ENCODE results near the gene LNX1.

LNX1 gene

DNA sequence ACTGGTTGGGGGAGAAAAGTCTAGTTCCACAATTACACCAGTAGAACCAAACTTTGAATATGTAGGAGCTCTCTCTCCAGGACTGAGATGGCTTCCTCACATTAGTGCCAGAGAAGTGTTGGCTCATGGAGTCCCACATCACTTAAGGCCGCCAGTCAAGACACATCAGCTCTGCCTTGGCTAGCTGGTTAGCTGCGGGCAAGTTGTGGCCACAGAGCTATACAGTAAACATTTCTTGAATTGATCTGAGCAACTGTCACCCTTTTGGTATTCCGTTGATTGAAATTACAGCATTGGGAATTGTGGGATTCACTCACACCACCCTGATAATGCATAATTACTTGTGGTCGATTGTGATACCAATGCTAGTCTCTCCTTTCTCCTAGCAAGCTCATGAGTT is 76.2 kb downstream of the LNX1 start:
- Histone ChIP-seq H2BK12ac (ENCODE audit: low read length) (no peak overlapping the region), H3K4me1 (ENCODE audit: control insufficient read depth in 1 of 2, insufficient read depth in 2 of 2, low read length in 2 of 2) (peaks cover 15 to 20% of the 10 kb centered on the region in 2 experiments), H2AK5ac (ENCODE audit: low read length) (no peak overlapping the region), H3K36me3 (ENCODE audit: control insufficient read depth in 1 of 2, insufficient read depth in 2 of 2, low read length in 2 of 2) (no peaks in the 10 kb centered on the region), H3K4ac (ENCODE audit: low read depth, low read length) (no peak overlapping the region), H4K8ac (ENCODE audit: low read depth, low read length) (no peak overlapping the region), H3K4me3 (ENCODE audit: low read depth, low read length) (no peak overlapping the region), H3K27me3 (ENCODE audit: insufficient read depth, low read length) (no peaks in the 10 kb centered on the region), H4K12ac (ENCODE audit: low read depth, low read length) (no peak overlapping the region), H2AFZ (ENCODE audit: insufficient read depth, low read length, poor library complexity) (no peak overlapping the region), H4K91ac (ENCODE audit: low read depth, low read length) (no peak overlapping the region), H3K9ac (ENCODE audit: low read length) (no peak overlapping the region), H3K14ac (ENCODE audit: low read length) (no peak overlapping the region), H3K4me2 (ENCODE audit: low read length) (no peak overlapping the region), H3K23ac (ENCODE audit: low read length) (no peak overlapping the region), H3K9me3 (ENCODE audit: insufficient read depth, low read depth, low read length) (no peaks in the 10 kb centered on the region), H3K79me1 (ENCODE audit: low read length) (peaks cover 5% of the 10 kb centered on the region), H3K27ac (ENCODE audit: low read depth, low read length) (no peak overlapping the region), H3K18ac (ENCODE audit: low read length) (no peak overlapping the region), H2BK120ac (ENCODE audit: insufficient read depth, low read length, poor library complexity) (no peak overlapping the region), H3K79me2 (ENCODE audit: control insufficient read depth, insufficient read depth, low read length, poor library complexity) (no peaks in the 10 kb centered on the region), H2BK5ac (ENCODE audit: low read depth, low read length, poor library complexity) (no peak overlapping the region)
- WGBS (ENCODE audit: extremely low coverage, insufficient coverage, insufficient read length) = no CpG with 5 or more reads among the region's 4 CpGs
- peak; percentile 60 to 71 for DNase-seq

DNA sequence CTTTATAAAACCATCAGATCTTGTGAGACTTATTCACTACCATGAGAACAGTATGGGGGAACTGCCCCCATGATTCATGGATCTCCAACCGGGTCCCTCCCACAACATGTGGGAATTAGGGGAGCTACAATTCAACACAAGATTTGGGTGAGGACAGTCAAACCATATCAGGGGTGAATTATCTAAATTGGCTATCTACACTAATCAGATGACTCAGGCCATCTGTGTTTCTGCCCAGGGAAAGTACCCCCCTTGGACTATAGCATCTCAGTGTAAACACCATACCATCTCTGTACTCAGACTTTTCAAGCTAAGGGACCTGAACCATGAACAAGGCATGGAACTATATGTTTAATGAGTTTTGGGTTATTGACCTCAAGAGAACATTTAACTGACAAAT is 76.8 kb downstream of the LNX1 start:
- no peak overlapping the region for H3K18ac ChIP-seq (ENCODE audit: low read length)
- no peak overlapping the region for H4K91ac ChIP-seq (ENCODE audit: low read depth, low read length)
- H3K14ac ChIP-seq (ENCODE audit: low read length) = no peak overlapping the region
- H2BK12ac ChIP-seq (ENCODE audit: low read length) = no peak overlapping the region
- H3K4me3 ChIP-seq (ENCODE audit: low read depth, low read length) = no peak overlapping the region
- no peak overlapping the region for H2BK5ac ChIP-seq (ENCODE audit: low read depth, low read length, poor library complexity)
- no peak overlapping the region for H2AFZ ChIP-seq (ENCODE audit: insufficient read depth, low read length, poor library complexity)
- H2BK120ac ChIP-seq (ENCODE audit: insufficient read depth, low read length, poor library complexity) = no peak overlapping the region
- H3K4me1 ChIP-seq (ENCODE audit: control insufficient read depth in 1 of 2, insufficient read depth in 2 of 2, low read length in 2 of 2) = peaks cover 10 to 14% of the 10 kb centered on the region in 2 experiments
- no peak overlapping the region for H3K4ac ChIP-seq (ENCODE audit: low read depth, low read length)
- H3K4me2 ChIP-seq (ENCODE audit: low read length) = no peak overlapping the region
- H3K23ac ChIP-seq (ENCODE audit: low read length) = no peak overlapping the region
- H3K27me3 ChIP-seq (ENCODE audit: insufficient read depth, low read length) = no peaks in the 10 kb centered on the region
- no peak overlapping the region for H3K9ac ChIP-seq (ENCODE audit: low read length)
- peaks cover 3% of the 10 kb centered on the region for H3K79me1 ChIP-seq (ENCODE audit: low read length)
- no peaks in the 10 kb centered on the region for H3K36me3 ChIP-seq (ENCODE audit: control insufficient read depth in 1 of 2, insufficient read depth in 2 of 2, low read length in 2 of 2)
- H4K12ac ChIP-seq (ENCODE audit: low read depth, low read length) = no peak overlapping the region
- no peak overlapping the region for H3K27ac ChIP-seq (ENCODE audit: low read depth, low read length)
- no peak for DNase-seq
- H4K8ac ChIP-seq (ENCODE audit: low read depth, low read length) = no peak overlapping the region
- no peaks in the 10 kb centered on the region for H3K79me2 ChIP-seq (ENCODE audit: control insufficient read depth, insufficient read depth, low read length, poor library complexity)
- H2AK5ac ChIP-seq (ENCODE audit: low read length) = no peak overlapping the region
- H3K9me3 ChIP-seq (ENCODE audit: insufficient read depth, low read depth, low read length) = no peaks in the 10 kb centered on the region
- WGBS (ENCODE audit: extremely low coverage, insufficient coverage, insufficient read length) = no CpG with 5 or more reads among the region's 1 CpG

DNA sequence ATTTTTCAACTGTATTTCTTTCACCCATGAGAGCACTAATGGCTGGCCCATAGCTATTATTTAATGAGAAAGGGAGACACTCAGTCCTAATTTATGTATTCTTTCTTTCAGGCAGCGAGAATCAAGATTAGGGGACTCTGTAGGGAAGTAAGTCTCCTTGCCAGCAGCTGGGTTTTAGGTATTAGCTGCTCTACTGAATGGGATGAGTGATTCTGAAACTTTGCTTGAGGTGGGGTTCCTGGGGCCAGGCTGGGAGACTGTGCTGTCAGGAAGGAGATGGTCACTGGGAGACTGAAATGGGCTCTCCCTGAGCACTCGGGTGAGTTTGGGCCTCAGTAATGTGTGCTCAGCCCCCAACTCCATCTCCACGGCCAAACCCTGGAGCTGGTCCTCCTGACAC is 78.7 kb downstream of the LNX1 start:
- Histone ChIP-seq H3K18ac (ENCODE audit: low read length) (no peak overlapping the region), H3K9me3 (ENCODE audit: insufficient read depth, low read depth, low read length) (no peaks in the 10 kb centered on the region), H4K91ac (ENCODE audit: low read depth, low read length) (no peak overlapping the region), H2BK120ac (ENCODE audit: insufficient read depth, low read length, poor library complexity) (no peak overlapping the region), H3K4me1 (ENCODE audit: control insufficient read depth in 1 of 2, insufficient read depth in 2 of 2, low read length in 2 of 2) (peaks cover 0 to 3% of the 10 kb centered on the region in 2 experiments), H4K12ac (ENCODE audit: low read depth, low read length) (no peak overlapping the region), H3K23ac (ENCODE audit: low read length) (no peak overlapping the region), H2BK12ac (ENCODE audit: low read length) (no peak overlapping the region), H3K79me1 (ENCODE audit: low read length) (no peaks in the 10 kb centered on the region), H3K4ac (ENCODE audit: low read depth, low read length) (no peak overlapping the region), H3K27ac (ENCODE audit: low read depth, low read length) (no peak overlapping the region), H3K36me3 (ENCODE audit: control insufficient read depth in 1 of 2, insufficient read depth in 2 of 2, low read length in 2 of 2) (no peaks in the 10 kb centered on the region), H3K27me3 (ENCODE audit: insufficient read depth, low read length) (no peaks in the 10 kb centered on the region), H3K4me3 (ENCODE audit: low read depth, low read length) (no peak overlapping the region), H3K4me2 (ENCODE audit: low read length) (no peak overlapping the region), H2AFZ (ENCODE audit: insufficient read depth, low read length, poor library complexity) (no peak overlapping the region), H3K79me2 (ENCODE audit: control insufficient read depth, insufficient read depth, low read length, poor library complexity) (no peaks in the 10 kb centered on the region), H2AK5ac (ENCODE audit: low read length) (no peak overlapping the region), H3K9ac (ENCODE audit: low read length) (no peak overlapping the region), H3K14ac (ENCODE audit: low read length) (no peak overlapping the region), H4K8ac (ENCODE audit: low read depth, low read length) (no peak overlapping the region), H2BK5ac (ENCODE audit: low read depth, low read length, poor library complexity) (no peak overlapping the region)
- WGBS (ENCODE audit: extremely low coverage, insufficient coverage, insufficient read length) = no CpG with 5 or more reads among the region's 3 CpGs
- no peak for DNase-seq

DNA sequence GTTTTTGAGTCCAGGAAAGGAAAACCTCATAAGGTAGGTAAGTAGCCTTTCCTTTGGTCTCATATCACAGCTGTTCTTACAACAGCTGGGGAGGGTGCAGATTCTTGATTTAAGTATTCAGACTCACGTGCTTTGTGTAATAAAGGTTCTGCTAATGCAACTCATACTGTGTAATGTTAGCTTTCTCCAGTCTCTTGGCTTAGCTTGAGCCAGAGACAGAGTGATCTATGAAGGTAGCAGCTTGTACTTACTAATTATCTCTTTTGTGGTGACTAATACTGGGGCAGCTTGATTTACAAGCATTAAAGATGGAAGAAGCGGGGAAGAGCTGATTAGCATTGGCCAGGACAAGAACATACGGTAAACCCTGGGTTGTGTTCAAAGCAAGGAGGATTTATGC is 80.3 kb downstream of the LNX1 start:
- DNase-seq = no peak
- Histone ChIP-seq H2AFZ (ENCODE audit: insufficient read depth, low read length, poor library complexity) (no peak overlapping the region), H3K4ac (ENCODE audit: low read depth, low read length) (no peak overlapping the region), H3K4me2 (ENCODE audit: low read length) (no peak overlapping the region), H2AK5ac (ENCODE audit: low read length) (no peak overlapping the region), H3K18ac (ENCODE audit: low read length) (no peak overlapping the region), H3K27ac (ENCODE audit: low read depth, low read length) (no peak overlapping the region), H3K9ac (ENCODE audit: low read length) (no peak overlapping the region), H3K79me2 (ENCODE audit: control insufficient read depth, insufficient read depth, low read length, poor library complexity) (no peaks in the 10 kb centered on the region), H3K23ac (ENCODE audit: low read length) (no peak overlapping the region), H4K12ac (ENCODE audit: low read depth, low read length) (no peak overlapping the region), H4K91ac (ENCODE audit: low read depth, low read length) (no peak overlapping the region), H2BK120ac (ENCODE audit: insufficient read depth, low read length, poor library complexity) (no peak overlapping the region), H3K4me1 (ENCODE audit: control insufficient read depth in 1 of 2, insufficient read depth in 2 of 2, low read length in 2 of 2) (no peaks in the 10 kb centered on the region), H3K36me3 (ENCODE audit: control insufficient read depth in 1 of 2, insufficient read depth in 2 of 2, low read length in 2 of 2) (no peaks in the 10 kb centered on the region), H3K79me1 (ENCODE audit: low read length) (no peaks in the 10 kb centered on the region), H4K8ac (ENCODE audit: low read depth, low read length) (no peak overlapping the region), H3K14ac (ENCODE audit: low read length) (no peak overlapping the region), H3K9me3 (ENCODE audit: insufficient read depth, low read depth, low read length) (no peaks in the 10 kb centered on the region), H3K27me3 (ENCODE audit: insufficient read depth, low read length) (no peaks in the 10 kb centered on the region), H3K4me3 (ENCODE audit: low read depth, low read length) (no peak overlapping the region), H2BK5ac (ENCODE audit: low read depth, low read length, poor library complexity) (no peak overlapping the region), H2BK12ac (ENCODE audit: low read length) (no peak overlapping the region)
- WGBS (ENCODE audit: extremely low coverage, insufficient coverage, insufficient read length) = no CpG with 5 or more reads among the region's 3 CpGs
